GM13976 (cell line): Measurements from ENCODE around the gene CYP2J2.
"Not testable (repeated sequence)": the region's sequence is repeated elsewhere in the genome, so short reads cannot be mapped to it uniquely, and the experiment has no call there.

Experiments used
- DNase-seq: peaks from one replicate; pipeline ENCODE4 v3.0.0; 2012; ENCODE audit warnings: low spot score
- in situ Hi-C: fragments of 300-500 bp; cut with MboI; formaldehyde crosslinking; loops from one replicate; pipeline ENCODE4 v1.12.0; 2022; ENCODE audit warnings: low sequenced_read_pairs, mixed read lengths, inconsistent platforms; ENCODE audit not compliant: unreplicated experiment
- TF ChIP-seq, protein P1 (sequence below): IDR thresholded peaks from 2 replicates; pipeline ENCODE4 v1.5.1; 2012; ENCODE audit warnings: borderline replicate concordance, mild to moderate bottlenecking; ENCODE audit not compliant: insufficient read depth; ENCODE audit errors: extremely low read depth, missing control alignments, control extremely low read depth

The CYP2J2 gene

DNA sequence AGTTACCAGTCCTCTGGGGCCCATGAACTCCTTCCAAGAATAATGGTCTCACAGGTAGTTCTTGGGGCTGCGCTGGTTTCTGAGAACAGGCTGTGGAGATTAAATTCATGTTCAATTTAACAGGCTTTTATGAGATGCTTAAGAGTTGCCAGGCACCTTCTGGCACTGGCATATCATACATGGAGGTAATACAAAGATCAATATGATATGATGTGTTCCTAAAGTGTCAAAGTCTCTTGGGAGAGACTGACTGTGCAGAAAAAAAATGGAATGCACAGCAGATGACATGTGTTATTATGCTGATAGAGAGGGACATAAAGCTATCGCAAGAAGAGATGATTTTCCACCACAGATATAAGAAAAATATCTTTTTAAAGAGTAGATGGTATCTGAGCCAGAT lies 6.8 kb downstream of the CYP2J2 start:
- DNase-seq: no peak
- TF ChIP-seq, protein P1, sequence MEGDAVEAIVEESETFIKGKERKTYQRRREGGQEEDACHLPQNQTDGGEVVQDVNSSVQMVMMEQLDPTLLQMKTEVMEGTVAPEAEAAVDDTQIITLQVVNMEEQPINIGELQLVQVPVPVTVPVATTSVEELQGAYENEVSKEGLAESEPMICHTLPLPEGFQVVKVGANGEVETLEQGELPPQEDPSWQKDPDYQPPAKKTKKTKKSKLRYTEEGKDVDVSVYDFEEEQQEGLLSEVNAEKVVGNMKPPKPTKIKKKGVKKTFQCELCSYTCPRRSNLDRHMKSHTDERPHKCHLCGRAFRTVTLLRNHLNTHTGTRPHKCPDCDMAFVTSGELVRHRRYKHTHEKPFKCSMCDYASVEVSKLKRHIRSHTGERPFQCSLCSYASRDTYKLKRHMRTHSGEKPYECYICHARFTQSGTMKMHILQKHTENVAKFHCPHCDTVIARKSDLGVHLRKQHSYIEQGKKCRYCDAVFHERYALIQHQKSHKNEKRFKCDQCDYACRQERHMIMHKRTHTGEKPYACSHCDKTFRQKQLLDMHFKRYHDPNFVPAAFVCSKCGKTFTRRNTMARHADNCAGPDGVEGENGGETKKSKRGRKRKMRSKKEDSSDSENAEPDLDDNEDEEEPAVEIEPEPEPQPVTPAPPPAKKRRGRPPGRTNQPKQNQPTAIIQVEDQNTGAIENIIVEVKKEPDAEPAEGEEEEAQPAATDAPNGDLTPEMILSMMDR: no peak
- in situ Hi-C loops: no loop called here

DNA sequence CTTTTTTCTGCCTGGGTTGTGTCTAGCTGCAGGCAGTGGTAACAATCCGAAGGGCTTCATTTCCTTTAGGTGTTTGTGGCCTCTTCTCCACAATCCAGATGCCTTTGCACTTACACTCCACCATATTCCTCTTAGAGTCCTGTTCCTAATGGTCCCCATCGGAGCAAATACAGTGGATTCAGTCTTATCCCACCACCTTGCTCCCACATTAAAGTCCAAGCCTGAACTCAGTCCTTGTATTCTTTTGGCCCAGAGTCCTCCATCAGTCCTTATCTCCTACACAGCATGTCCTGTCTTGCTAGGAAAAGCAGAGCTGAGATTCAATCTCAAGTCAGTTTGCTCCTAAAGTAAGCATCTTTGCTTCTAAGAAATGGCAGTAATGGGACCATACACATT lies 8.8 kb downstream of the CYP2J2 start:
- DNase-seq: no peak
- in situ Hi-C loops: no loop called here
- TF ChIP-seq, protein P1: no peak

DNA sequence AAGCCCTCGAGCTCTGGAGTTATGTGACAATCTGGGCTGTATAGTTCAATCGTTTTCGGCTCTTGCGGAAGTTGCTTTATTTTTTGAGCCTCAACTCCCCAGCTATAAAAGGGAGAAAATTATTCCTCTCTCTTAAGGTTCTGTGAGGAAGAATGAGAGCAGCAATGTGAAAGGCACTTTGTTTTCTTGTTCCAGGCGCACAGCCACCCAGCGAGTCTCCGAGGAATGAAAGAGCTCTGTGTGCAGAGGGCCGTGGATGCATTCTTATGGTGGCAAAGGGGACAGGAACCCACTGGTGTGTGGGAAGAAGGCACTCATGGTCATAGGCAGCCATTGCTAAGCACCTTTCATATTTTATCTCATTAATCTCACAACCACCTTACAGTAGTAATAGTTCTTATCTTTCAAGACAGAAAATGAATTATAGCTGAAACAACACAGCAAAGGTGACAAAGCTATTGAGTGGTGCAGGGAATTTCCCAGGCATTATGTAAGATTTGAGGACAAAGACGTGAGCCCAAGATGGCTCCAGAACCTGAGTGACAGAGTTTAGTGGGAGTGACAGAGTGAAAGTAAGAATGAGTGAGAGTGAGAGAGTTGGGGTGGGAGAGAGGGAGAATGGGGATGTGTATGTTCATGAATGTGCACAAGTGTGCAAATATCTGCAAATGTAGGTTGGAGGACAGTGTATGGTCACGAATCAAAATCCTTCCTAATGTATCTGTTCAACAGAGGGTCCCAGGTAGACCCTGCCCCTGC lies 9.4 kb downstream of the CYP2J2 start:
- DNase-seq: no peak
- in situ Hi-C loops: no loop called here
- TF ChIP-seq, protein P1: no peak

DNA sequence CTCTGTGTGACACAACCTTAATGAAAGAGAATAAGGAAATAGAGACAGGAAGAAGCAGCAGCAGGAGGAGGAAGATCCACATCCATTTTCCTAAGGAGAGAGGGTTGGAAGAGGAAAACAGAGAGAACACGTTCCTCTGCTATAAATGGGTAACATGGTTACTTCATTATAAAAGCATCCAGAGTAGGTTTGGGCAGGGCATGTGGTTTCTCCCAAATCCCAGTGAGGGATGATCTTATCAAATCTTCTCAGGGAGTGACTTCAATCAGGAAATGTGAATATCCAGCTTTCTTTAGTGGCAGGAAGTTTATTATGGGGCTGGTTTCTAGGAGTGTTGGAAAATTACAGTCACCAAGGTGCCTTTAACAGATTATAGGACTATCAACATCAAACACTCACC lies 11.1 kb downstream of the CYP2J2 start:
- in situ Hi-C loops: no loop called here
- TF ChIP-seq, protein P1: no peak
- no peak for DNase-seq

DNA sequence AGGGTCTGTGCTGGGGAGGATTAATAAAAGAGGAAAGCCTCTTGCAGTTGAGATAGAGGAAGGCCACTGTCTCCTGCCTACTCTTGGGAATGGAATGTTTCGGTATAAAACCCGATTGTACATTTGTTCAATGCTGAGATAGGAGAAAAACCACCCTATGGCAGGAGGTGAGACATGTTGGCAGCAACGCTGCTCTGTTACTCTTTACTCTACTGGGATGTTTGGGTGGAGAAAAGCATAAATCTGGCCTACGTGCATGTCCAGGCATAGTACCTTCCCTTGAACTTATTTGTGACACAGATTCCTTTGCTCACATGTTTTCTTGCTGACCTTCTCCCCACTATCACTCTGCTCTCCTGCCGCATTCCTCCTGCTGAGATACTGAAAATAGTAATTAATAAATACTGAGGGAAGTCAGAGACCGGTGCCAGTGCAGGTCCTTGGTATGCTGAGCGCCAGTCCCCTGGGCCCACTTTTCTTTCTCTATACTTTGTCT lies 11.7 kb downstream of the CYP2J2 start:
- in situ Hi-C loops, DNase-seq: not testable (repeated sequence)

DNA sequence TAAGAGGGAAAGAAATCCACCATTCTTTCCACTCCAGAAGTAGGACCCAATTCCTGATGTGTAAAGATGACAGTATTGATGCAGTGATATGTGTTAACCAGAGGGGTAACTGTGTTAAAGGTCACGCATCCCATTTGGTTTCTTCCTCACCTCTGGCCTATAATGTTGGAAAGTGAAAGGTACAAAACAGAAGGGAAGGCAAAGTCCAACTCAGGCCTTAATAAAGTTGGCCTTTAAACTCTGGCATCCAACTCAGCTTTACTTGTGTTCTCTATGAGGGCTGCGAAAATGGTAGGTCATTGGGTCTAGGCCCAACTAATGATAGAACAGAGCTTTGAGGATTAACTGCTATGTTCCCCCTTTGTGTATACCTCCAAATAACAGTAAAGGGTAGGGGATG lies 17.9 kb downstream of the CYP2J2 start:
- DNase-seq: no peak
- in situ Hi-C loops: no loop called here
- TF ChIP-seq, protein P1: no peak

DNA sequence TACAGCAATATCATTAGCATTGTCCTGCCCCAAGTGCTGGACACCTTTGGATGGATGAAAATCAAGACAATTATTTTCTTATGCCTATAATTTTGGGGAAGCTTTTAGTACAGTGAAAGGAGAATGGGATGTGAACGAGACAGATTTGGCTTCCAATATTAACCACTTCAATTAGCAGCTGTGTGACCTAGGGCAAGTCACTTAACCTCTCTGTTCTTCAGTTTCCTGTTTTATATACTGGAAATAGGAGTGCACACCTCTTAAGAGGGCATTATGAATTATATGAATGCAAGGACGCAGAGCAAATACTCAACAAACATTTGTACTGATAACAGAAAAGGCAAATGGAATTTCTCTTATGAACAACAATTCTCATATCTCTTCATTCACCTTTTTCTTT lies 18.5 kb downstream of the CYP2J2 start:
- DNase-seq: no peak
- in situ Hi-C loops: no loop called here
- TF ChIP-seq, protein P1: no peak
